Inferior parietal cortex (tissue), 1 donor: Measurements from ENCODE around the gene EMID1.
"Not testable (repeated sequence)": the region's sequence is repeated elsewhere in the genome, so short reads cannot be mapped to it uniquely, and the experiment has no call there.

Experiments used
- DNase-seq: peaks from one replicate; pipeline ENCODE4 v3.0.0-alpha.2; 2016; ENCODE audit errors: extremely low spot score

Gene EMID1

DNA sequence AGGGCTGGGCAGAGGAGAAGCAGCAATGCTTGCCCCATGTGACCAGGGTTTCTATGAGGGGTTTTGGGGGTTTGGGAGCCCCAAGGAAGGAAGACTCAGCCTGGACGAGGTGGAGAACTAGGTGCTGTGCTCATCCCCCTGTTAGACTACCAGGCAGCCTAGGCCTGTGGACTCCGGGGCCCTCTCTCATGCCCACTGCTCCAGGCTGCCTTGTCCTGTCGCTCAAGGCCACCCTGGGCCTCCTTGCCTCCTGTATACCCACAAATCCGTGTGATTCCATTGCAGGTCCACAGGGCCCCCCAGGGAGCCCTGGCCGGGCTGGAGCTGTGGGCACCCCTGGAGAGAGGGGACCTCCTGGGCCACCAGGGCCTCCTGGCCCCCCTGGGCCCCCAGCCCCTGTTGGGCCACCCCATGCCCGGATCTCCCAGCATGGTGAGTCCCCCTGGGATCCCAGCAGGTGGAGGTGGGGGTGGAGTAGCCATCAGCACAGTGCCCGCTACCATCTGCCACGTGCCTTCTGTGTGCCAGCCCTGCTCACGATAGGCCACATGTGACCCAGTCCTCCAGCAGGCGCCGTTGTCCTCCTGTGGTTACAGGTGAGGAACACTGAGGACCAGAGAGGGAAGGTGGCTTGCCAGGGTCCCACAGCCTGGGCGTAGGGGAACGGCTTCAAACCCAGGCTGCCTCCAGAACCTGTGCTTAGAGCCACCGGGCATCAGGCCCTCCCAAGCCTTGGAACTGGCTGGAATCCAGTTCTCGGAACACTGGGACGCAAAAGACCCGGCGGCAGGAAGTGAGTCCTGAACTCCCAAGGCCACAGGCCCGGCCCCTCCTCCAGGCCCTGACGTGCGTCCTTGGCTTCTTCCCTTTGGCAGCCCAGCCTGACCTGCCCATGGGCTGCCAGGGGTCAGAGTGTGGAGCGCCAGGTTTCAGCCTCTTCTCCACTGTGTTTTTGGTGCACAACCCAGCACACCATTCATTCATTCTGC is 26.6 kb downstream of the EMID1 start:
- no peak for DNase-seq

DNA sequence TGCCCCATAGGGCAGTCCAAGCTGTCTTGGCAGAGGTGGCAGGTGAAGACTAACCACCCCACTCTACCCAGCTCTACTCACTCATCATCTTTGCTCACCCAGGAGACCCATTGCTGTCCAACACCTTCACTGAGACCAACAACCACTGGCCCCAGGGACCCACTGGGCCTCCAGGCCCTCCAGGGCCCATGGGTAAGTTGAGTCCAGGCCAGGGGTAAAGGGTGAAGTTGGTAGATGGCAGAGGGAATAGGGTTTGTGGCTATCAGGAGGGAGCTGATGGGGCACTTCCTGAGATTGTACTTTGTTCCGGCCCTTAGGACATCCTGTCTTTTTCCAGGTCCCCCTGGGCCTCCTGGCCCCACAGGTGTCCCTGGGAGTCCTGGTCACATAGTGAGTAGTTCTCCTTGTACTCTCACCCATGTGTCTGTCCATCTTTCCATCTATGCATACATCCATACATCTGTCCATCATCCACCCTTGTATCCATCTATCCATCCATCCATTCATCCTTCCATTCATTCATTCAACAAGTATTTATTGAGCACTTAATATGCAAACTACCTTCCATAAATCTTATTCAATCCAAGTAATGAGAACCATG is 27.7 kb downstream of the EMID1 start:
- DNase-seq: no peak

DNA sequence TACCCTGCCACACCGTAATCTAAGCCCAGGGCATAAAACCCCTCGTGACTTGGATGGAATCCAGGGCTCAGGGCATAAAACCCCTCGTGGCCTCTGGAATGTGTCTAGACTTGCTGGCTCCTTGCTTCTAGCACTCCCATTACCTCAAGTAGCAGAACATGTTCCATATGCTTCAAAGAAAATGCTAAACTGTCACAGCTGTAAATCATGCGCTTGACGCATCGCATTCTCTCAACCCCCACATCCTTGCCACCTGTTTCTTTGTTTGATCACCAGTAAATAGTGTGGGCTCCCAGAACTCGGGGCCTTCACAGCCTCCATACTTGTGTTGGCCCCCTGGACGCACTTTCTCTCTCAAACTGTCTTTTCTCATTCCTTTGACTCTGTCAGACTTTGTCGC is 34.8 kb downstream of the EMID1 start:
- not testable (repeated sequence) for DNase-seq

DNA sequence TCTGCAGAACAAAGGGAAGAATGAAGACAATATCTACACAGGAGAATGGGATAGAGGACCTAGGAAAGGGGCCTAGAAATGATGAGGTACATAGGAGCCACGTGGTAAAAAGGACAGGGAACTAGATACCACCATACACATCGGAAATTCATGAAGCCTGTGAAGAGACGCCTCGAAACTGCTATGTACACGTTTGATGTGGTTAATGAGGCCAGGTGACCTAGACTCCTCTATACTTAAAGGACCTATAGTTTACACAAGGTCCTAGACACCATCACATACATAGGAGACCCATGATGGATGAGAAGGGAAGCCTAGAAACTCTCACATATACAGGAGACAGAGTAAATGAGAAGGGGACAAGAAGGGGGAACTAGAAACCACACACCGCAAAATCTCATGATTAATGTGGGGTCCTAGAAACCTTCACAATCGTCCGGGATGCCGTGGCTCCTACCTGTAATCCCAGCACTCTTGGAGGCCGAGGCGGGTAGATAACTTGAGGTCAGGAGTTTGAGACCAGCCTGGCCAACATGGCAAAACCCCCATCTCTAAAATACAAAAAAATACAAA is 38.3 kb downstream of the EMID1 start:
- DNase-seq: no peak

DNA sequence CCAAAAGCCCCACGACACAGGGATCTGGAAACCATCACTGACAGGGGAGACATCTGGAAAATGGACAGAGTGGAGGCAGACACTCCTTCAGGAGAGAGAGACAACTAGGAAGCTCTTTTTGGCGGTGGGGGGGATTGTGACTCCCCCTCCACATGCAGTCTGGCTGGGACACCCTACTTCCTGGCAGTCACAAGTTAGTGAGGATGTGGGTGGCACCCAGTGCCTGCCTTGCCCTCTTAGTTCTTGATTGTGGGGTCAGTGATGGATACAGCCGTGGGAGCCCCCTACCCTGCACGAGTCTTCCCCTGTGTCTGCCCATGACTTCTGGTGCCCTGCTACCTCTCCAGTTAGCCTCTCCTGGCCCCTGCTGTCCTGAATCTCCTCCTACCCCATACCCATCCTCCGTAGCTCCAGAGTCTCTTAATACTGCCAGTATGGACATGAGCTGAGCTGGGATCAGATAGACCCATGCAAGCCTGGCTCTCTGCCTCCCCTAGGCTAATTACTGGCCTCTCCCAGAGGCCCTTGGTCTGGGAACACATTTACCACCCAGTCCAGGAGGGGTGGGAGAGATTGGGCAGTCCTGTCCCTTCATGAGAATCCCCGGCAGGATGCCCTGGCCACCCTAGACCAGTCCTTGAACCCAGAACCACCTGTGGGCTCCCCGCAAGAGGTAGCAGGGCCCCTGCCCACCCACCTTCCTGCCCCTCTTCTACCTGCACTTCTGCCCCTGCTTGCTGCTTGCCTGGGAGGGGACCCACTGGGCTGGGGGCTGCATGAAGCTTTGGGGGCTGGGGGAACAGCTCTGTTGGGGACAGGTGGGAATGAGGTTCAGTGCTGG is 39.3 kb downstream of the EMID1 start:
- no peak for DNase-seq

DNA sequence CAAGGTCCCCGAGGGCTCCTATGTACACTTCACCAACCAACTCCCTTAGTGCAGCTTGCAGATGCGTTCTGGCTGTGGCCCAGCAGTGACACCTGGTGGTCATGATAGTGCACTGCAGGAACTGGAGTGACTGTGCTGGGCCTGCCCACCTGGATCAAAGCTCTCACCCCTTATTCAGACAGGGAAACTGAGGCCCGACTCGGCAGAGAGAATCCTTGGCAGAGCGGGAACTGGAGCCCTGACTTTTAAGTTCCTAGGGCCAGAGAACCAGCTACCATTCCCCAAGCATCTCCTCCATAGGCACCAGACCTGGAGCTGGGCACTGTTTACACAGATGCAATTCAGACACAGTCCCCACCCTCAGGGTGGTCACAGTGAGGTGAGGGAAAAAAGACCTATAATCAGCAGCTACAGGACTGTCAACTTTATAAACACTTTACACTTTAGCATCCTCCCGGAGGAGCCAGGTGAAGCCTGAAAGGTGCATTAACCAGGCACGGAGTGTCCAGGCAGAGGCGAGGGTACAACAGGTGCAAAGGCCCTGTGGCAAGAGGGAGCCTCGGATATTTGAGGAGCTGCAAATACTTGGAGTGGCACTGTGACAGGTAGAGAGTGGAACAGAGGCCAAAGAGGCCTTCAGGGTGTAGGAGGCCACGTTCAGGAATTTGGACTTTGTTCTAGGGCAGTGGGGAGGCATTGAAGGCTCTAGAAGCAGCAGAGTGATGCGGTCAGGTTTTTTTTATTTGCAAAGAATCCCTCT is 40.1 kb downstream of the EMID1 start:
- DNase-seq: peak; percentile 78

DNA sequence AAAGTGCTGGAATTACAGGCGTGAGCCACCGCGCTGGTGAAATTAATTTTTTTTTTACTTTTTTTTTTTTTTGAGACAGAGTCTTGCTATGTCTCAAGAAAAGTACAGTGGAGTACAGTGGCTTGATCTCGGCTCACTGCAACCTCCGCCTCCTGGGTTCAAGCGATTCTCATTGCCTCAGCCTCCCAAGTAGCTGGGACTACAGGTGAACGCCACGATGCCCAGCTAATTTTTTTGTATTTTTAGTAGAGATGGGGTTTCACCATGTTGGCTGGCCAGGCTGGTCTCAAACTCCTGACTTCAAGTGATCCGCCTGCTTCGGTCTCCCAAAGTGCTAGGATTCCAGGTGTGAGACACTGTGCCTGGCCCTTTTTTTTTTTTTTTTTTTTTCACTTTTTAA is 42.2 kb downstream of the EMID1 start:
- DNase-seq: not testable (repeated sequence)

DNA sequence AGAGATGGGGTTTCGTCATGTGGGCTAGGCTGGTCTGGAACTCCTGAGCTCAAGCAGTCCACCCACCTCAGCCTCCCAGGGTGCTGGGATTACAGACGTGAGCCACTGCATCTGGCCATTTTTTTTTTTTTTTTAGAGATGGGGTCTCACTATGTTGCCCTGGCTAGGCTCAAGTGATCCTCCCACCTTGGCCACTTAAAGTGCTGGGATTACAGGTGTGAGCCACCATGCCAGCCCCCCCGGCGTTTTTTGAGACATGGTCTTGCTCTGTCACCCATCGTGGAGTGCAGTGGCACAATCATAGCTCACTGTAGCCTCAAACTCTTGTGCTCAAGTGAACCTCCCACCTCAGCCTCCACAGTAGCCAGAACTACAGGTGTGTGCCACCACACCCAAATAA is 45.6 kb downstream of the EMID1 start:
- no peak for DNase-seq

DNA sequence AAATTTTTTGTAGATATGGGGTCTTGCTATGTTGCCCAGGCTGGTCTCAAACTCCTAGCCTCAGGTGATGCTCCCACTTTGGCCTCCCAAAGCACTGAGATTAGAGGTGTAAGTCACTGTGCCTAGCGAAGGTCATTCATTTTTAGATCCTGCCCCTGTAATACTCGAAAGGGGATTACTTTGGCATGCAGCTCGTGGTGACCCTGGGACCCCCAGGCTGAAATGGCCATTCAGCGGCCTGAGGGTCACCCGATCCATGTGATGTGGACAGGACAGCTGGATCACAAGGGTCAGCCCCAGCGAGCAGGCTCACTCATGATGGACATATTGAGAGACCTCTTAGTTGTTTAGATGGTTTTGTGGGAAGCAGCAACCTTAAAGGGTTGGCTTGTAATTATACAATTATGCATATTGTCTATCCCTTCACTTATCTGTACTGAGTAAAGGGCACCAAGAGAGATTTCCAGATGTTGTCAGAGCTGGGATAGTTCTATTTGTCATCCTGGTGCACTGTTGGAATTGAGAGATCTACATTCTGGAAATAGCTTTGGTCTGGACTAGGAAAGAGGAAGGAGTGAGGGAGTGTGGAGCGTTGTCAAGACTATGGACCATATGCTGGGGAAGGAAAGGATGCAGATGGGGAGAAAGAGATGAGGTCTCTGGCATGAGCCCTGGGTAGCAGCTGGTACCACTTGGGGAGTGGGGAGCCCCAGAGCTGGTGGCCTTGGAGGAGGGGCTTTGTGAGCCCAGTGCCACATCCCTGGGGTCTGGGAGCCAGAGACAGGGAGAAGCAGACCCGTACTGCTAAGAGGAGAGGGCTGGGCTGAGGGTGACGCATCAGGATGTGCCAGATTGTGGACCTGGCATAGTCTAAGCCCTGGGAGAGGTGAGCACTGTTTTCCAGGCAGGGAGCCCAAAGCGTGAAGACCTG is 46.5 kb downstream of the EMID1 start:
- no peak for DNase-seq

DNA sequence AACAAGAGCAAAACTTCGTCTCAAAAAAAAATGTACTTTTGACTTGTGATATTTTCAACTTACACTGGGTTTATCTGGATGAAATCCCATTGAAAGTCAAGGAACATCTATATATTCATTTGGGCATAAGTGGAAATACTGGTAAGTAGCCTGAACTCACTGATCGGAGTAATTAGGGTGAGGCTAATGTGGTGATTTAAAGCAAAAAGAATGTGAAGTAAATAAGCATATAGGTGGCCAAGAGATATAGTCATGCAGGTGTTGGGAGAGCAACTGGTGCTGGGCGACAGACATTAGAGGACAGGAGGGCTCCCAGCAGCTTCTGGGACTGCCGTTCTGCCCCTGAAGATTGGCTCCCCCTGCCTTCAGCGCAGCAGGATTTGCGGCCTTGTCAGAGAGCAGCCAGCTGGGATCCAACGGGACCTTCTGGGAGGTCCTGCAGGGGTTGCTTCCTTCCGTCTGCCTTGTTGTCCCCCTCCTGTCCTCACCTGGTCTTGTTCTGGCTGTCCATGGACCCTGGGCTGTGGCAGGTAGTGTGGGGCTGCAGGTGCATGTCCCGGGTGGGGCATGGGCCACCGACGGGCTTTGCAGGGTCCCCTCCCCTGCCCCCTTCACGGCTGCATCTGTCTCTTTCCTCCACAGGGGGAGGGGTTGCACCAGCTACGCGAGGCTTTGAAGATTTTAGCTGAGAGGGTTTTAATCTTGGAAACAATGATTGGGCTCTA is 48.0 kb downstream of the EMID1 start:
- no peak for DNase-seq

DNA sequence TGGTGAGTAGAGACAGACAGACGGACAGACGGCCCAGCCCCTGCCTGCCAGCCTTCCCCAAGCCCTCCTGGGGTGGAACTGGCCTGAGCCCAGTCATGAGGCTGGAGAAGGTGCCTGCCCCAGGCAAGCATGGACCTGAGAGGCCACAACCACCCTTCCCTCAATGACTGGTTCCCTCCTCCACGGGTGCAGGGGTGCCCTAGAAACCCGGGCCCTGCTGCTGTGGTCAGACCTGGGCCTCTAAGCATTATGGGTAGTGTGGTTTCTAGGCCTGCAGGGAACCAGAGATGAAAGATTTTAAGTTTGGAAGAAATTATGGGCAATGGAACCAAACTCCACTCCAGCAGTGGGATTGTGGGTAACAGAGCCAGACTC is 48.6 kb downstream of the EMID1 start:
- DNase-seq: no peak

DNA sequence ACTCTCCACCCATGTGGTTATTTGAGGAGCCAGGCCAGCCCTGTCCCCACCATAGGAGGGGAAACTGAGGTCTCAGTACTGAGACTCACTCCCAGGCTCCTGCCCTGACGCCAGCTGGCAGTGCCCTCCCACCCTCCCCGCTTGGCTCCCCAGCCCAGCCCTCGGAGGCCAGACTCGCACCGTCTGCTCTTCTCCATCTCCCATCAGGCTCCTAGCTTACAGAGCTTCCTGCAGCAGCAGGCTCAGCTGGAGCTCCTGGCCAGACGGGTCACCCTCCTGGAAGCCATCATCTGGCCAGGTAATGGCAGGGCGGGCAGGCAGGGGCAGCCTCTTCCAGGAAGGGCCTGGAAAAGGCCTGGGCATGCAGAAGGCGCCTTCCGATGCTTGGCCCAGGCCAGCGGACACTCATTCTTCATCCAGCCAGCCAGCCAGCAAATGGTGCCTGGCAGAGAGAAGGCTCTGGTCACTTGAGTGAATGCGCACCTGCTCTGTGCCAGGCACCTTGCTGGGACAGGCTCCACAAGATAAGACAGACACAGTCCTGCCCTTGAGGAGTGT is 49.4 kb downstream of the EMID1 start:
- DNase-seq: no peak

DNA sequence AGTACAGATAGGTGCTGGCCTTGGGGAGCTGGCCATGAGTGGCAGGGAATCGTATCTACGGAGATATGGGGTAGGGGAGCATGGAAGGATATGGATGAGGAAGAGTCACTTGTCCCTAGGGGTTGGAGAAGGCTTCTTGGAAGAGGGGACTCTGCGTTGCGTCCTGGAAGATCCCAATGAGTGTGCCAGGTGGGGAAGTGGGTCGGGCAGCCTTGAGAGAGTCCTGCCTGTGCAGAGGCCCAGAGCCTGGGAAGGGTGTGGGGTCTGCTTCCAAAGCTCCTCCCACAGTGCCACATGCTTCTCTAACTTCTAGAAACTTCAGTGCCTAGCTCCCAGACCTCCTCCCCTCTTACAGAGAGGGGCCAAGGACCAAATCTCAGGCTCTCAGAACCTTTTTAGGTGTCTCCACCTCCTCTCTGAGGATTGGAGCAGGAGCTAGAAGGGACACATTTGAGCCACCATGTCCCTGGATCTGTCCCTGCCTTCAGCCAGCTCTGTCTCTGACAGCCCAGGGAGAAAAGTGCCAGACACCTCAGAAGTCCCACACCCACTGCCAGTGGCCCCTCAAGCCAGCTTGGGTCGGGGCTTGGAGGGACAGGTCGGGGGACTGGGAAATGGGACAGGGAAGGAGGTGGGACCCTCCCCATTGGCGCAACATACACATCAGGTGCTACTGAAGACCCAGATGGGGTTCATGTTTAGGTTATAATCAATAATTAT is 51.1 kb downstream of the EMID1 start:
- DNase-seq: no peak

DNA sequence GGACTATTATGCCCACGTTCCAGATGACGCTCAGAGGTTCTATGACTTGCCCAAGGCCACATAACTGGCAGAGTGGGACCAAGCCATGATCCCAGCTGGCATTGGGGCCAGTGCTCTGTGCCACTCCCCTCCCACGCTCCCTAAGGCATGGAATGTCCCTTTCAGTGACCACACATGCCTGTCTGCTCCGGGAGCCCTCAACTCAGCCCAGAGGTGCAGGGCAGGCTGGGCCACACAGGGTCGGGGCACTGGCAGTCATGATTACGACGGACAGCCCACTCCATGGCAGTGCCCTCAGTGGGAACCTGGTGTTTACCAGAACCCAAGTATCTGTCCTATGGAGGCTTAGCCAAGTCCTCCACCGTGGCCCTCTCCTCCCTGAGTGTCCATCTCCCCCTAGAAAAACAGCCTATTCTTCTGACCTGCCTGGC is 52.1 kb downstream of the EMID1 start:
- no peak for DNase-seq

DNA sequence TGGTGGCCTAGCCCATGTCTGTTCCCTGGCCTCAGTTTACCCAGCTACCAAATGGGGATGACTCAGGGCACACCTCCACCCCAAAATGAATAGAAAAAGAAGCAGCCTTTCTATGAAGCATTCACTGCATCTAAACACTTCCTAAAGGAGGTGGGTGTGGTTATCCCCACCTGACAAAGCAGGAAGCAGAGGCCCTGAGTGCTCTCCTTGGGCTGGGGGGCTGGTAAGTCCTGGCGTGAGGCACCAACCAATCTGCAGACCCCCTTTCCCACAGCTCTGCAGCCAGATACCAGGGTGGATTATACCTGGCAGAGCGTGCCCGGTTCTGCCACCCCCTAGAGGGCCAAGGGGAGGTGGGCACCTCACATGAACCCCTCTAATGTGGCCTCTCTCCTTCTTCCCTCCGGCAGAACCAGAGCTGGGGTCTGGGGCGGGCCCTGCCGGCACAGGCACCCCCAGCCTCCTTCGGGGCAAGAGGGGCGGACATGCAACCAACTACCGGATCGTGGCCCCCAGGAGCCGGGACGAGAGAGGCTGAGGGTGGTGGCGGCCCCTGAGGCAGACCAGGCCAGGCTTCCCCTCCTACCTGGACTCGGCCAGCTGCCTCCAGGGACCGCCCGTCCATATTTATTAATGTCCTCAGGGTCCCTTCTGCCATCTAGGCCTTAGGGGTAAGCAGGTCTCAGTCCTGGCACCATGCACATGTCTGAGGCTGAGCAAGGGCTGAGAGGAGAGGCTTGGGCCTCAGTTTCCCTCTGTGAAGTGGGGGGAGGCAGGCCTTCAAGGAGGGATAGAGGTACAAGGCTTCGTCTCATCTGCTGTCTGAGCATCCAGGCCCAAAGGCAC is 52.9 kb downstream of the EMID1 start:
- no peak for DNase-seq

DNA sequence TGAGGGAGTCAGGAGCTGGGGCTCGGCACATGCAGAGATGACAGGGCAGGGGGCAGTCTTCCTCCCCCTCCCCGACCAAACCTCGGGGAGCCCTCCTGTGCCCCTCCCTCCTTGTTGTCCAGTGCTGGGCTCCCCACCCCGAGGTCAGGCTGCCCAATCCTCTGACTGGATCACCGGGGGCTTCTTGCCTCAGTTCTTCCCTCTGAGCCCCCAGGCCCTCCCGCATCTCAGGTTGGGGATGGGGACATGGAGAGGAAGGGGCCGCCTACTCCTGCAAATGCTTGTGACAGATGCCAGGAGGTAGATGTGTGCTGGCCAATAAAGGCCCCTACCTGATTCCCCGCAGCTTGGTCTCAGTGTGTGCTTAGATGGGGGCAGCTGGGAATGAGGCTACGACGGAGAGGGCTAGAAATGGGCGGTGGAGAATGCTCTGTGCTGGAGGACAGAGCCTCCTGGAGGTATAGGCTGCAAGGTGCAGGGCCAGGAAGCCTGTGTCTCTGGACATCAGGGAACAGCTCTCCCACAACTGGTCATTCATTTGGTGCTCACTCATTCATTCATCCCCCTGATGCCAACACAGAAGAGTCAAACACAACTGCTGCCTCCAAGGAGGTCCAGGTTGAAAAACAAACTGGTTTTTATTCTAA is 53.7 kb downstream of the EMID1 start:
- no peak for DNase-seq

DNA sequence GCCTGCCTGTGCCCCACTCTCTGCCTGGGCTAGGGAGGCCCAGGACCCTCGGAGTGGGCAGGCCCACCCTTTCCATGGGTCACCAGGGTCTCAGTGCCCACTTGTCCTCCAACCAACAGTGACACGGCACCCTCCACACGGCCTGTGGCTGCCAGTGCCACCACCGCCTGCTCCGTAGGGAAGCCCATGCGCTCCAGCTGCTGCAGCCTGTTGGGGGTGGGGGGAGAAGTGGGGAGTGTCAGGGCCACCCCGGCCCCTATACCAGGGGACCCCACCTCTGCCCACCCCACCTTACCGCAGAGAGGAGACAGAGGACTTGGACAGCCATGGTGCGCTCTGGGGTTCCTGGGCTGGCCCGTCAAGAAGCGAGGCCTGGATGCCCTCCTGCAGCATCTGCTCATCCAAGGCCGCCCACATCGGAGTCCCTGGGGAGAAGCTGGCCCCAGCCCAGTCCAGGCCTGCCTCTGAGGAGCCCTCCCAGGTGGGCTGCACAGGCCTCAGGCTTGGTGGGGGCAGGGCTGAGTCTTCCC is 54.4 kb downstream of the EMID1 start:
- no peak for DNase-seq
